BJ (cell line): ENCODE results near the gene DLG2. TPM values are rescaled to one million over a fixed set of nuclear protein-coding genes. Genes with fewer than 3 reads are reported as not detected.

Experiments
- CTCF ChIA-PET: fragments of 350-600 bp; formaldehyde crosslinking; extraction: SDS; loops from one replicate; lab custom pipeline; 2021; ENCODE audit warnings: antibody characterized with exemption, inconsistent platforms; lab: Yijun Ruan, JAX
- POLR2A ChIA-PET: fragments of 300-600 bp; sonication (Branson Sonifier 250); formaldehyde crosslinking; extraction: SDS; loops from one replicate; lab custom pipeline; 2021; ENCODE audit warnings: antibody characterized with exemption; lab: Charles Lee
- DNase-seq: peaks from one replicate; pipeline ENCODE4 v3.0.0-alpha.2; 2011; ENCODE audit warnings: low read depth
- H3K27me3 ChIP-seq: 2 replicates; pipeline ENCODE4 v1.6.0; 2011; ENCODE audit warnings: low read length; ENCODE audit not compliant: control insufficient read depth, insufficient read depth
- H3K36me3 ChIP-seq: 2 replicates; pipeline ENCODE4 v1.5.1; 2011; ENCODE audit warnings: low read length; ENCODE audit not compliant: control insufficient read depth, insufficient read depth
- H3K4me3 ChIP-seq: 2 replicates; pipeline ENCODE4 v1.5.1; 2011; ENCODE audit warnings: low read depth, mild to moderate bottlenecking, control low read depth, low read length
- CTCF ChIP-seq: IDR thresholded peaks from 2 replicates; pipeline ENCODE4 v1.5.1; 2011; ENCODE audit warnings: low read depth, mild to moderate bottlenecking, control low read depth, inconsistent platforms, low read length, moderate library complexity; ENCODE audit not compliant: insufficient read depth
- polyA plus RNA-seq: library from polyadenylated mRNA; depleted of rRNA; stranded (reverse); fragments of >200 nt; gene quantifications from 2 replicates; pipeline ENCODE4 v1.2.3, GENCODE V29; 2011

DLG2 gene
- polyA plus RNA-seq, 1 experiment = 0.28 TPM

GRCh38 chr11:83613767-83614121 is 2013.4 kb downstream of the DLG2 start:
- TF ChIP-seq CTCF = no peak
- no peak for DNase-seq
- no peaks in the 10 kb centered on the region for H3K36me3 ChIP-seq
- ChIA-PET POLR2A (no interaction called here), CTCF (interaction anchor here (1.1 to 1.8 kb wide), 3 partner anchors 8 to 30 kb away, joined by 3 to 4 read pairs (median 3); no protein-coding TSS in a partner anchor)
- H3K4me3 ChIP-seq = no peak overlapping the region
- H3K27me3 ChIP-seq = peaks cover 3% of the 10 kb centered on the region; the same call in 1 of the 2 replicates

DNA sequence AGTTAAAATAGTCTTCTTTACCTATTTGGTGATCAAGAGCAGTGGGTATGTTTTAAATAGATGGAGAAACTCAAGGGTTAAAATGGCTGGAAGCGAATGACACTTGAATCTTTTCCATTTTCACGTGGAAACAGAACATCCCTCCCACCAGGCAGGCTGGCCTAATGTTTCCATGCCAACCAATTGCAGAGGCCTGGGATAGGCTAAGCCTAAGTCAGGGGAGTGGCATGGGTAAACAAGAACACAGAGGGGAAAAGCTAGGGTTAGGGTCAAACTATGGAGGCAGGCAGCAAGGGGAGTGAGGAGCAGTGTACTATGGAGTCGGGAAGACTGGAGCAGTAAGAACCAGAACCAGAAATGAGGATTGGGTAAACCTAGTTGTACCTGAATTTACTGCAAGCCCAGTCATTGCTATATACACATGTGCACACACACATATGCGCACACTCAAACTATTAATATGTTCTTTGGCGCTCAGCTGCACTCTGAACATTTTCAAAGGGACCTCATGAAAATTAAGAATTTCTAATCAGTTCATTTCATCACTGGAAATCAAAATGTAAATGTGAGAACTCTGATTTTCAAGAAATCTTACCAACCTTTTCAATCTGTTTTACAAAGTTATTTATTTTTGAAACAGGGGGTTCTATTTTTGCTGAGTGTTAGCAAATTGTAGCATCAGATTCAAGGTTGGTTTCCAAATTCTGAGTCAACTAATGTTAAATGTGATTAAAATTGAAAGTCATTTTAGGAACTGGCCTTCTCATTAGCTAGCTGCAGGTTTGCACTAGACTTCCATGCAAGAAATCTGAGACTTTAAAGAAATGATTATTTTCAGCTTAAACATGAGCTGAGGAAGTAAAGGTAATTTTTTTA is 2014.0 kb downstream of the DLG2 start:
- Histone ChIP-seq H3K4me3 (no peak overlapping the region), H3K27me3 (peaks cover 3% of the 10 kb centered on the region; the same call in 1 of the 2 replicates), H3K36me3 (no peaks in the 10 kb centered on the region)
- CTCF ChIA-PET = interaction anchor here (1.1 to 1.8 kb wide), 2 partner anchors 8 to 15 kb away, joined by 3 to 4 read pairs; no protein-coding TSS in a partner anchor
- no peak for DNase-seq
- TF ChIP-seq CTCF = no peak
- POLR2A ChIA-PET = no interaction called here

DNA sequence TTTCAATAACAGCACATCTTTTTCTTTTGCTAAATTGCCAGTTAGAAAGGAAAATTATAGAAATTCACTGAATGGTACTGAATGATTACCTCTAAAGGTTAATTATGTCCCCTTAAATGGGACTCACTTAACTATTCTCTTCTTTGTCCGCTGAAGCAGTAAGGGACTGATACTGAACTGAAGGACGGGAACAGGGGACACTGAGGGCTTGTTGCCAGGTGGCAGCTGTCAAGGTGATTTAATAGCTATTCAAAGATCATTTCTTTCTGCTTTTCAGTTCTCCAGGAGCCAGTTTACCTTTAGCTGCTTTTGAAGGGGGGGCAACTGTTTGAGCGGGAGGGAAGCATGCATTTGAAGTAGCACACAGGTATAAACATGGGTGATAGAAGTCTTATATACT is 2015.5 kb downstream of the DLG2 start:
- Histone ChIP-seq H3K27me3 (peaks cover 3% of the 10 kb centered on the region; the same call in 1 of the 2 replicates), H3K4me3 (no peak overlapping the region), H3K36me3 (no peaks in the 10 kb centered on the region)
- ChIA-PET CTCF (no interaction called here), POLR2A (no interaction called here)
- no peak for TF ChIP-seq CTCF
- DNase-seq = no peak

DNA sequence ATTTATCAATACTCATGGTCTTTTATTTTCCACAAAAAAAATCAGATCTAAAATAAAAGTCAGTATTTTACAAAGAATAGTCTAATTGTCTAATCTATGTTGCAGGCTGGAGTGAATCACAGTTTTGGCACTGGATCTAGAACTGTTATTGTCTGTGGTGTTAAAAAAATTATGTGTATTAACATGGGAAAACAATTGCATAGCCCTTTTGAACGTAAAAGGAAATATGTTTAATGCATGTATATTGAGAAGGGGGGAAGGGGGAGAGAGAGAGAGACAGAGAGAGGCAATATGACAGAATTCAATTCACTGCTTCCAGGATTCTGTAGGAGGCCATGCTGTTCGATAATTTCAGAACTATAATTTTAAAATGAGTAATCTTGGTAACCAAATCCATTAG is 2016.1 kb downstream of the DLG2 start:
- ChIA-PET POLR2A (no interaction called here), CTCF (no interaction called here)
- no peak for DNase-seq
- H3K36me3 ChIP-seq = no peaks in the 10 kb centered on the region
- no peak for TF ChIP-seq CTCF
- H3K4me3 ChIP-seq = no peak overlapping the region
- peaks cover 3% of the 10 kb centered on the region; the same call in 1 of the 2 replicates for H3K27me3 ChIP-seq

DNA sequence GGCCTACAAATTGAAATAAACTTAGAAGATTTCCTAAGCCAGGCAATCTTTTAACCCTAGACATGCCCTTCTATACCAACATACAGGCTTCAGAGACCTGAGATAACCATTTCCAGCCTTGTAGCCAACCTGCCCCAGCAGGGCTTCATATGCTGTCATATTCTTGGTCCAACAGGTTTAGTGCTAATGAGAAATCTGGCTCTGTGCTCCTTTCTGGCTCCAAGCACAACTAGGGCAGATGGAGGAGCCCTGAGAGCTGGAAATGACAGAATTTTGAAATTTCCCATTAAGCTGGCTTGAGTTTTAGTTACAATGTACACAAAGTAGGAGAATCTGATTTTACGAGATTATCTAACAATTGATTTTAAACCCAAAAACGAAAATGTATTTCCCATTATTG is 2018.0 kb downstream of the DLG2 start:
- no peak for TF ChIP-seq CTCF
- no peak for DNase-seq
- POLR2A ChIA-PET = no interaction called here
- peaks cover 3% of the 10 kb centered on the region; the same call in 1 of the 2 replicates for H3K27me3 ChIP-seq
- CTCF ChIA-PET = no interaction called here
- no peak overlapping the region for H3K4me3 ChIP-seq
- no peaks in the 10 kb centered on the region for H3K36me3 ChIP-seq
